Activated CD4-positive, alpha-beta T cell treated with anti-CD3 and anti-CD28 coated beads for 36 hours (primary cell): Measurements from ENCODE around the gene MRPS30. TPM values are rescaled to one million over a fixed set of nuclear protein-coding genes. Genes with fewer than 3 reads are reported as not detected.
A peak's percentile ranks its signal among the peaks of the same experiment; 100 is the strongest.
"Not testable (repeated sequence)": the region's sequence is repeated elsewhere in the genome, so short reads cannot be mapped to it uniquely, and the experiment has no call there.

Experiments used
- ATAC-seq: fragments of 200-7000 bp; cut with Tn5 transposase; one replicate; pipeline ENCODE4 v1.10.0; 2021; ENCODE audit warnings: mild to moderate bottlenecking, moderate library complexity
- CTCF ChIA-PET: fragments of 350-600 bp; sonication (Branson Sonifier 250); formaldehyde crosslinking; loops from one replicate; lab custom pipeline; 2021; ENCODE audit warnings: antibody characterized with exemption; lab: Charles Lee
- POLR2A ChIA-PET: fragments of 350-600 bp; sonication (Branson Sonifier 250); formaldehyde crosslinking; loops from one replicate; lab custom pipeline; 2021; ENCODE audit warnings: antibody characterized with exemption, inconsistent platforms; lab: Charles Lee
- DNase-seq: peaks from one replicate; pipeline ENCODE4 v3.0.0-alpha.2; 2020
- H3K27ac Mint-ChIP-seq: one replicate; pipeline ENCODE4 v1.8.0; 2021; ENCODE audit warnings: mixed read lengths
- H3K27me3 Mint-ChIP-seq: one replicate; pipeline ENCODE4 v1.8.0; 2021; ENCODE audit warnings: mixed read lengths
- H3K36me3 Mint-ChIP-seq: one replicate; pipeline ENCODE4 v1.8.0; 2021; ENCODE audit warnings: low read depth, mixed read lengths
- H3K4me1 Mint-ChIP-seq: one replicate; pipeline ENCODE4 v1.8.0; 2021; ENCODE audit warnings: mixed read lengths
- H3K4me3 Mint-ChIP-seq: one replicate; pipeline ENCODE4 v1.8.0; 2021; ENCODE audit warnings: mild to moderate bottlenecking, moderate library complexity, mixed read lengths
- H3K9me3 Mint-ChIP-seq: one replicate; pipeline ENCODE4 v1.8.0; 2021; ENCODE audit warnings: low read depth, mixed read lengths
- intact Hi-C, 2 experiments: fragments of 100-400 bp; cut with DNase I in 1 of 2; cut with micrococcal nuclease in 1 of 2; formaldehyde crosslinking; loops; one replicate each; pipeline versions ENCODE4 v1.14.2 to v1.15.1; 2022 to 2024; cut with DNase I, micrococcal nuclease
- total RNA-seq, 2 experiments: library from RNA; stranded (reverse); gene quantifications; one replicate each; pipeline ENCODE4 v1.2.3, GENCODE V29; 2021

The MRPS30 gene
- 10 to 100 TPM; 59.7 to 73.3 TPM for total RNA-seq

DNA sequence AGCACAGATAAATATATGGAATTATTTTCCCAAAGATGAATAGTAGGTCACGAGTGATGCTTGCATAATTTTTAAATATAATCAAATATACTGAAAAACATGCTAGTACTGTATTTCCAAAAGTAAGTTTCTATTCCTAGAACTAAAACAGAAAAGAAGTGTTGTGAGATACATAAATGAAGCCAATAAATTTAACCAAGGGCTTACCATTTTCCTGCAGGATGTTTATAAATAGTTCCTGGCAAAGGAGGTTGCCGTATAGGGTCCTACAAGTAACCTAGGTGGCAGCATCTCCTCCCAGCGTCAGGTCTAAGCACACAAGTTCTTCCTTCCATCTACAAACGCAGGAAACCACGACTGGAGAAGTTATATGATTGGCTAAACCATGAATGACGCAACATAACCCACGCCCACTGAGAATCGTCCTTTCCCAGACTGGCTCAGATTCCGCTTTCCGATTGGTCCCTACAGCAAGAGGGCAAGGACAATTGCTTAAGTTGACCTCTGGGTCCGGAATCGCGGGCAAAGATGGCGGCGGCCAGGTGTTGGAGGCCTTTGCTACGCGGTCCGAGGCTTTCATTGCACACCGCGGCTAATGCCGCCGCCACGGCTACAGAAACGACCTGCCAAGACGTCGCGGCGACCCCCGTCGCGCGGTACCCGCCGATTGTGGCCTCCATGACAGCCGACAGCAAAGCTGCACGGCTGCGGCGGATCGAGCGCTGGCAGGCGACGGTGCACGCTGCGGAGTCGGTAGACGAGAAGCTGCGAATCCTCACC is at the start of gene MRPS30:
MRPS30 (plus strand) TSS at position 513 of the 780 bp plus-strand sequence; CDS start at position 529, 16 bp downstream.
- Mint-ChIP-seq H3K4me1 (peaks cover 27% of the 10 kb centered on the region), H3K36me3 (peaks cover 27% of the 10 kb centered on the region), H3K9me3 (no peaks in the 10 kb centered on the region), H3K27me3 (no peaks in the 10 kb centered on the region), H3K4me3 (peak within 1 kb of the TSS; percentile 91), H3K27ac (peak within 1 kb of the TSS; percentile 98)
- ChIA-PET CTCF (no interaction called here), POLR2A (no interaction called here)
- ATAC-seq (peak; percentile 96), DNase-seq (peak; percentile 93)
- intact Hi-C loops: loop anchor here (1.0 to 10.0 kb wide), 7 partner anchors 67 to 1816 kb away; partner anchors contain the start of genes NNT (in 2 of the 2), HMGCS1 (in 1 of the 2), PAIP1 (in 1 of the 2) and TMEM267 (in 1 of the 2)

GRCh38 chr5:44769200-44769876 is 39.4 kb upstream of the MRPS30 start:
- no peaks in the 10 kb centered on the region for H3K36me3 Mint-ChIP-seq
- H3K9me3 Mint-ChIP-seq: no peaks in the 10 kb centered on the region
- no peak overlapping the region for H3K27ac Mint-ChIP-seq
- H3K4me1 Mint-ChIP-seq: no peaks in the 10 kb centered on the region
- POLR2A ChIA-PET: no interaction called here
- intact Hi-C loops: no loop called here
- no peak for ATAC-seq
- peaks cover 14% of the 10 kb centered on the region for H3K27me3 Mint-ChIP-seq
- no peak overlapping the region for H3K4me3 Mint-ChIP-seq
- CTCF ChIA-PET: interaction anchor here (0.8 kb wide), 1 partner anchor 14 kb away, joined by 3 read pairs; no protein-coding TSS in a partner anchor
- DNase-seq: no peak

GRCh38 chr5:44769877-44770209 is 38.9 kb upstream of the MRPS30 start:
- intact Hi-C loops: loop anchor here (10.0 kb wide), 2 partner anchors 1035 to 1105 kb away; no protein-coding TSS in a partner anchor
- no peak for ATAC-seq
- no peaks in the 10 kb centered on the region for H3K4me1 Mint-ChIP-seq

DNA sequence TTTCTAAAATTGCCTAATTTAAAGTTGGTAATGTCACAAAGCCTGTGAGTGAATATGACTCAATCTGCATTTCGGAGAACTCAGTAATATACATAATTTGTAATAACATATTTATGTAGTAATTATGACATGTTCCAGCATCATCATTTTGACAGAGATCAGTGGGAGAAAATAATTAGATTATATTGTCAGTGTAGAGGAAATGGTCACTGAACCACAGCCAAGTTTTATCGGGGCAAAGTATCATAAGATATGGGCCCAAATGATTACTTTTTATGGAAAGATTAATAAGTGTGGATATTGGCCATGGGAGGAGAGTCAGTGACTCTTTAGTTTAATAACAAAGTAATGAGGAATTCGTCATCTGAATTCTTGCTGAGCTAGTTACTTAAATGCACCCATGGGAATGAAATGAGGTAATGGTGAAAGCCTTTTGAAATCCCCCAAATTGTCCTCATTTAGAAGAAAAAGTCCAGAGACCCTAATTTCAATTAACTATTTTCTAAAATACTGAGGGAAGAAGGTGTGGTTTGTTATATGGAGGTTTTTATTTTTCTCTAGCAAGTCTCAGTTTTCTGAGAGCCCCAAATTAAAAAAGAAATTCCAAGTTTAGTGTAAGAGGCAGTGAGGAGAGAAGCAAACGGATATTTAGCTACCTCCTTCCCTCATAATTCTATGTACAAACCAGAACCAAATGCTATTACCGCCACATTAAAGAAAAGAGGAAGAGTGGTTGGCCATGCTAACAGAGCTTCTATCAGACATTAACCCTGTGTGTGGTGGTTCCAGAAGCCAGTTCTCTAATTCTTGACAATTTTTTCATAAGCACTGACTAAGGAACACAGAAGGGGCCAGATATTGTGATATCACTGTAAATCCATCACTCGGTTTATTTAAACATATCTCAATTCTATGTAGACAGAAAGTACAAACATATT is 37.7 kb upstream of the MRPS30 start:
- no peak overlapping the region for H3K4me3 Mint-ChIP-seq
- ATAC-seq (no peak), DNase-seq (no peak)
- no peak overlapping the region for H3K27ac Mint-ChIP-seq
- H3K36me3 Mint-ChIP-seq: no peaks in the 10 kb centered on the region
- POLR2A ChIA-PET: no interaction called here
- H3K4me1 Mint-ChIP-seq: no peaks in the 10 kb centered on the region
- H3K27me3 Mint-ChIP-seq: peaks cover 14% of the 10 kb centered on the region
- intact Hi-C loops: loop anchor here (10.0 kb wide), 2 partner anchors 1036 to 1106 kb away; no protein-coding TSS in a partner anchor
- no peaks in the 10 kb centered on the region for H3K9me3 Mint-ChIP-seq
- CTCF ChIA-PET: no interaction called here

More at GRCh38 chr5:44769877-44770209, 38.9 kb upstream of the MRPS30 start:
- DNase-seq: no peak
- Mint-ChIP-seq H3K4me3 (no peak overlapping the region), H3K27ac (no peak overlapping the region), H3K36me3 (no peaks in the 10 kb centered on the region), H3K27me3 (peaks cover 14% of the 10 kb centered on the region), H3K9me3 (no peaks in the 10 kb centered on the region)
- POLR2A ChIA-PET: no interaction called here
- CTCF ChIA-PET: interaction anchor here (0.8 kb wide), 1 partner anchor 15 kb away, joined by 3 read pairs; no protein-coding TSS in a partner anchor

- H3K27me3 Mint-ChIP-seq: peaks cover 12% of the 10 kb centered on the region
- DNase-seq, H3K4me3 Mint-ChIP-seq, H3K4me1 Mint-ChIP-seq, POLR2A ChIA-PET, H3K36me3 Mint-ChIP-seq, H3K27ac Mint-ChIP-seq, ATAC-seq, H3K9me3 Mint-ChIP-seq: not testable (repeated sequence)
- CTCF ChIA-PET: interaction anchor here (0.8 kb wide), 1 partner anchor 310 kb away, joined by 4 read pairs; no protein-coding TSS in a partner anchor
- intact Hi-C loops: loop anchor here (10.0 kb wide), 2 partner anchors 1038 to 1108 kb away; no protein-coding TSS in a partner anchor
Observed at GRCh38 chr5:44772397-44772796, 36.4 kb upstream of the MRPS30 start.

DNA sequence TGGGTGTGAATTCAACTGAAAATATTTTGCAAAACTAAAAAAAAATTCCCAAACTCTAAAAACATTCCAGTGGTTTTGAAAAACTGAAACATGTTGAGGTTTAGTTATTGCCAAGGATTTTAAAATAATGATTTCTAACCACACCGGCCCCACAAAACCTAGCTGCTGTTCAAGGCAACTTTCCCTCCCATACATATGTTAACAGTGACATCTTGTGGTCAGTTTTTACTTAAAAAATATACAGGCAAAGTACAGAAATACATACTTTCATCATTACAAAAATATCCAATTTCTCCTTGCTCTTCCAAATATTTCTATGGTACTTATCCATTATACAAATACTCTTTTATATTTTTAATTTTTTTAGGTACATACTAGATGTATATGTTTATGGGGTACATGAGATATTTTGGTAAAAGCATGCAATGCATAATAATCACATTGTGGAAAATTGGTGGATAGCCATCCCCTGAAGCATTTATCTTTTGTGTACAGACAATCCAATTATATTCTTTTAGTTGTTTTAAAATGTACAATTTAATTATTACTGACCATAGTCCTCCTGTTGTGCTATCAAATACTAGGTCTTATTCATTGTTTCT is 34.4 kb upstream of the MRPS30 start:
- Mint-ChIP-seq H3K27ac (no peak overlapping the region), H3K27me3 (peaks cover 12% of the 10 kb centered on the region), H3K9me3 (no peaks in the 10 kb centered on the region), H3K4me1 (no peaks in the 10 kb centered on the region), H3K4me3 (no peak overlapping the region), H3K36me3 (no peaks in the 10 kb centered on the region)
- intact Hi-C loops: loop anchor here (1.0 to 10.0 kb wide), 5 partner anchors 238 to 1110 kb away; no protein-coding TSS in a partner anchor
- ATAC-seq: no peak
- POLR2A ChIA-PET: interaction anchor here (0.7 kb wide), 1 partner anchor 1172 kb away, joined by 3 read pairs; no protein-coding TSS in a partner anchor
- CTCF ChIA-PET: interaction anchor here (0.6 to 1.4 kb wide), 6 partner anchors 238 to 1733 kb away, joined by 3 to 4 read pairs (median 4); no protein-coding TSS in a partner anchor
- no peak for DNase-seq

DNA sequence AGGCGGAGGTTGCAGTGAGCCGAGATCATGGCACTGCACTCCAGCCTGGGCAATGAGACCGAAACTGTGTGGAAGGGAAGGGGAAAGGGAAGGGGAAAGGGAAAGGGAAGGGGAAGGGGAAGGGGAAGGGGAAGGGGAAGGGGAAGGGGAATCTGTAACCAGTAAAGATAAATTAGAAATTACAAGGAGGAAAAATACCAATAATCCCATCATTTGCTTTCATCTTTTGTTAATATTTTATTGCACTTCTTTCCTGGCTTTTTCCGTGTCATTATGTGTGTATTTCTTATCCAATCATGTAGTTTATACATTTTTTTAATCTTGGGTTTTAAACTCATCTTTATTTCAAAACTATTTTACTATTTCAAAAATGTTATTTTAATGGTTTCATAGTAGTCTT is 29.6 kb upstream of the MRPS30 start:
- no peak for ATAC-seq
- Mint-ChIP-seq H3K27me3 (no peaks in the 10 kb centered on the region), H3K9me3 (no peaks in the 10 kb centered on the region), H3K4me3 (no peak overlapping the region), H3K27ac (no peak overlapping the region), H3K4me1 (no peaks in the 10 kb centered on the region), H3K36me3 (no peaks in the 10 kb centered on the region)
- CTCF ChIA-PET: no interaction called here
- POLR2A ChIA-PET: no interaction called here
- DNase-seq: no peak
- intact Hi-C loops: loop anchor here (10.0 kb wide), 2 partner anchors 1044 to 1114 kb away; no protein-coding TSS in a partner anchor

- intact Hi-C loops: no loop called here
- H3K4me1 Mint-ChIP-seq: no peaks in the 10 kb centered on the region
- ATAC-seq: no peak
- ChIA-PET POLR2A (no interaction called here), CTCF (no interaction called here)
- peaks cover 12% of the 10 kb centered on the region for H3K9me3 Mint-ChIP-seq
- no peak overlapping the region for H3K27ac Mint-ChIP-seq
- H3K36me3 Mint-ChIP-seq: no peaks in the 10 kb centered on the region
- H3K27me3 Mint-ChIP-seq: peaks cover 2% of the 10 kb centered on the region
- no peak for DNase-seq
- H3K4me3 Mint-ChIP-seq: no peak overlapping the region
Observed at GRCh38 chr5:44783634-44784315, 25.0 kb upstream of the MRPS30 start.

DNA sequence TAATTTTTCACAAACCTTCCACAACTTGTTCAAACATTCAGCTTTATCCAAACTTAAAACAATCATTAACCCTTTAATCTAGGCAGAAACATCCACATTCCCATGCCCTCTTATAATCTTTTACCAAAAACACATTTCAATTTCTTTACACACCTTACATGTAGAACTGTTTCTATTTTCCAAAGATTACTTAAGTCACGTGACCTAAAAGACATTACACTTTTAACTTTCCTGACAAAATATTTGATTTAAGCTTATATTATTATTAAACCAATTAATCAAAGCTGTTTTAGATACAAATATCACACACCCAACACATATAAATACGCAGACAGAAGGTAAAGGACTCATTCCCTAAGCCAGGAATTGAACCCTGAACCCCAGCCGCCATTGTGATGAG is 21.0 kb upstream of the MRPS30 start:
- ChIA-PET POLR2A (no interaction called here), CTCF (no interaction called here)
- intact Hi-C loops: no loop called here
- ATAC-seq (no peak), DNase-seq (no peak)
- Mint-ChIP-seq H3K27me3 (peaks cover 6% of the 10 kb centered on the region), H3K9me3 (peaks cover 17% of the 10 kb centered on the region), H3K4me1 (no peaks in the 10 kb centered on the region), H3K27ac (no peak overlapping the region), H3K36me3 (no peaks in the 10 kb centered on the region), H3K4me3 (no peak overlapping the region)

- POLR2A ChIA-PET, H3K4me1 Mint-ChIP-seq, H3K27me3 Mint-ChIP-seq, intact Hi-C loops, H3K4me3 Mint-ChIP-seq, H3K36me3 Mint-ChIP-seq, CTCF ChIA-PET, DNase-seq, ATAC-seq, H3K27ac Mint-ChIP-seq: not testable (repeated sequence)
- peaks cover 25% of the 10 kb centered on the region for H3K9me3 Mint-ChIP-seq
Observed at GRCh38 chr5:44789372-44789995, 19.3 kb upstream of the MRPS30 start.
